ENCODE data around the gene TRAPPC11. TPM values are rescaled to one million over a fixed set of nuclear protein-coding genes. Genes with fewer than 3 reads are reported as not detected.

TRAPPC11 gene
- total RNA-seq, 4 donors from 2014 or later: 47.8 to 61.1 (median 52.1) TPM

DNA sequence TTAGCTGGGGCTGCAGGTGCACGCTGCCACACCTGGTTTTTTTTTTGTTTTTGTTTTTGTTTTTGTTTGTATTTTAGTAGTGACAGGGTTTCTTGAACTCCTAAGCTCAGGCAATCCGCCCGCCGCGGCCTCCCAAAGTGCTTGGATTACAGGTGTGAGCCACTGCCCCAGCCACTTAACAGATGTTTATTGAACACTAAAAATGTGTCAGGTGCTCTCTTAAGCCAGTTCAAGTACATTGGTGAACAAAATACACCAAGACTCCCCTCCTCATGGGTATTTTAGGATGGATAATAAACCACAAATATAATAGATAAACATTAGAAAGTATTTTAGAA lies 69.9 kb downstream of the TRAPPC11 start:
- intact Hi-C loops (cut with DNase I; ENCODE audit: low total_unique reads): no loop called here
- WGBS, 2 donors (ENCODE audit: low coverage in 1 of 2): 72 to 83% methylated on average over 5 of the region's 5 CpGs
- H3K27ac ChIP-seq: no peak overlapping the region
- no peaks in the 10 kb centered on the region for H3K4me1 ChIP-seq
- in situ Hi-C loops (cut with MboI; ENCODE audit: low pct_ligation_motif_present in 1 of 4, low pct_unique_long_range_greater_than_20kb in 1 of 4, low sequenced_read_pairs in 3 of 4): no loop called here
- H3K27me3 ChIP-seq: no peaks in the 10 kb centered on the region
- no peak for DNase-seq
- H3K4me3 ChIP-seq: no peak overlapping the region
- no peaks in the 10 kb centered on the region for H3K36me3 ChIP-seq
- no peak for TF ChIP-seq EP300 (IDR thresholded peaks at IDR 0.05; ENCODE audit: low read depth)
- no peak for TF ChIP-seq POLR2A (IDR thresholded peaks at IDR 0.05)
- TF ChIP-seq, protein P1, sequence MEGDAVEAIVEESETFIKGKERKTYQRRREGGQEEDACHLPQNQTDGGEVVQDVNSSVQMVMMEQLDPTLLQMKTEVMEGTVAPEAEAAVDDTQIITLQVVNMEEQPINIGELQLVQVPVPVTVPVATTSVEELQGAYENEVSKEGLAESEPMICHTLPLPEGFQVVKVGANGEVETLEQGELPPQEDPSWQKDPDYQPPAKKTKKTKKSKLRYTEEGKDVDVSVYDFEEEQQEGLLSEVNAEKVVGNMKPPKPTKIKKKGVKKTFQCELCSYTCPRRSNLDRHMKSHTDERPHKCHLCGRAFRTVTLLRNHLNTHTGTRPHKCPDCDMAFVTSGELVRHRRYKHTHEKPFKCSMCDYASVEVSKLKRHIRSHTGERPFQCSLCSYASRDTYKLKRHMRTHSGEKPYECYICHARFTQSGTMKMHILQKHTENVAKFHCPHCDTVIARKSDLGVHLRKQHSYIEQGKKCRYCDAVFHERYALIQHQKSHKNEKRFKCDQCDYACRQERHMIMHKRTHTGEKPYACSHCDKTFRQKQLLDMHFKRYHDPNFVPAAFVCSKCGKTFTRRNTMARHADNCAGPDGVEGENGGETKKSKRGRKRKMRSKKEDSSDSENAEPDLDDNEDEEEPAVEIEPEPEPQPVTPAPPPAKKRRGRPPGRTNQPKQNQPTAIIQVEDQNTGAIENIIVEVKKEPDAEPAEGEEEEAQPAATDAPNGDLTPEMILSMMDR (IDR thresholded peaks at IDR 0.05): no peak
- TF ChIP-seq POLR2AphosphoS5 (IDR thresholded peaks at IDR 0.05): no peak
- H3K9me3 ChIP-seq: no peaks in the 10 kb centered on the region

GRCh38 chr4:183729430-183730328 lies 70.6 kb downstream of the TRAPPC11 start:
- H3K9me3 ChIP-seq: no peaks in the 10 kb centered on the region
- no peaks in the 10 kb centered on the region for H3K36me3 ChIP-seq
- H3K4me1 ChIP-seq: no peaks in the 10 kb centered on the region
- no peaks in the 10 kb centered on the region for H3K27me3 ChIP-seq
- no peak overlapping the region for H3K4me3 ChIP-seq
- no peak for DNase-seq
- H3K27ac ChIP-seq: no peak overlapping the region
- TF ChIP-seq POLR2A (IDR thresholded peaks at IDR 0.05) (no peak), POLR2AphosphoS5 (IDR thresholded peaks at IDR 0.05) (no peak), EP300 (IDR thresholded peaks at IDR 0.05; ENCODE audit: low read depth) (no peak)
- TF ChIP-seq, protein P1 (IDR thresholded peaks at IDR 0.05): no peak
- 67 to 69% methylated on average over 11 to 13 of the region's 13 CpGs for WGBS, 2 donors (ENCODE audit: low coverage in 1 of 2)
- in situ Hi-C loops (cut with MboI; ENCODE audit: low pct_ligation_motif_present in 1 of 4, low pct_unique_long_range_greater_than_20kb in 1 of 4, low sequenced_read_pairs in 3 of 4): no loop called here
- intact Hi-C loops (cut with DNase I; ENCODE audit: low total_unique reads): no loop called here

DNA sequence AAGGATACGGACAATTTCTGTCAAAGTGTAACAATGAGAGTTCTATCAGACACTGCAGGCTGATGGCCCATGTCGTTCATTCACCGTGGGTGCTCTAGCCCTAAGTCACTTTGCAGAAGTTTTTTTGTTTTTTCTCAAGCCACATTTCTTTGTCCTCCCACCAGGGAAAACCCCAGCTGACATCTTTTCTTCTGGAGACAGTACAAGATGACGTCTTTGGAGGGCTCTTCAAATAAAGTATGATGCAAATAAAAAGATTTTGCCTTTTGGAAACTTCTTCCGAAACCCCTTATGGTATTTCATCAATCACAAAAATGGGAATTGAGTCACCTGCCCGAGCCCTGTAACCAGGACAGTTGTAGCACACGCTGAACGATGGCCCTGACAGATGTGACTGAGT lies 73.2 kb downstream of the TRAPPC11 start:
- no peak overlapping the region for H3K27ac ChIP-seq
- TF ChIP-seq EP300 (IDR thresholded peaks at IDR 0.05; ENCODE audit: low read depth): no peak
- TF ChIP-seq, protein P1 (IDR thresholded peaks at IDR 0.05): no peak
- TF ChIP-seq POLR2AphosphoS5 (IDR thresholded peaks at IDR 0.05): no peak
- no peak for TF ChIP-seq POLR2A (IDR thresholded peaks at IDR 0.05)
- H3K4me3 ChIP-seq: no peak overlapping the region
- H3K9me3 ChIP-seq: no peaks in the 10 kb centered on the region
- intact Hi-C loops (cut with DNase I; ENCODE audit: low total_unique reads) (no loop called here), in situ Hi-C loops (cut with MboI; ENCODE audit: low pct_ligation_motif_present in 1 of 4, low pct_unique_long_range_greater_than_20kb in 1 of 4, low sequenced_read_pairs in 3 of 4) (no loop called here)
- H3K27me3 ChIP-seq: no peaks in the 10 kb centered on the region
- no peaks in the 10 kb centered on the region for H3K4me1 ChIP-seq
- H3K36me3 ChIP-seq: no peaks in the 10 kb centered on the region
- DNase-seq: no peak
- 76 to 83% methylated on average over 2 to 8 of the region's 8 CpGs for WGBS, 2 donors (ENCODE audit: low coverage in 1 of 2)

GRCh38 chr4:183733181-183733580 lies 74.1 kb downstream of the TRAPPC11 start:
- no peaks in the 10 kb centered on the region for H3K27me3 ChIP-seq
- intact Hi-C loops (cut with DNase I; ENCODE audit: low total_unique reads) (no loop called here), in situ Hi-C loops (cut with MboI; ENCODE audit: low pct_ligation_motif_present in 1 of 4, low pct_unique_long_range_greater_than_20kb in 1 of 4, low sequenced_read_pairs in 3 of 4) (no loop called here)
- H3K4me3 ChIP-seq: no peak overlapping the region
- TF ChIP-seq, protein P1 (IDR thresholded peaks at IDR 0.05): no peak
- TF ChIP-seq EP300 (IDR thresholded peaks at IDR 0.05; ENCODE audit: low read depth): no peak
- no peak for TF ChIP-seq POLR2A (IDR thresholded peaks at IDR 0.05)
- TF ChIP-seq POLR2AphosphoS5 (IDR thresholded peaks at IDR 0.05): no peak
- H3K4me1 ChIP-seq: no peaks in the 10 kb centered on the region
- H3K36me3 ChIP-seq: no peaks in the 10 kb centered on the region
- H3K9me3 ChIP-seq: no peaks in the 10 kb centered on the region
- WGBS, 2 donors (ENCODE audit: low coverage in 1 of 2): 87% methylated on average over 11 of the region's 11 CpGs; no CpG with 5 or more reads in 1 of the 2 donors
- DNase-seq: no peak
- no peak overlapping the region for H3K27ac ChIP-seq
